ENCODE measurements around the gene UGP2. TPM values are rescaled to one million over a fixed set of nuclear protein-coding genes. Genes with fewer than 3 reads are reported as not detected.

Gene UGP2
- total and polyA plus RNA-seq, 2 donors (not counting 3 experiments of a cell fraction or from before 2014, with no cell fraction given), result 14.2 to 57.7 TPM

GRCh38 chr2:63882395-63883105 is 40.9 kb downstream of the UGP2 start:
- no peaks in the 10 kb centered on the region for H3K79me2 ChIP-seq (ENCODE audit: control insufficient read depth, insufficient read depth, low read length)
- no peaks in the 10 kb centered on the region for H3K9me3 ChIP-seq (replicated peaks; ENCODE audit: control insufficient read depth, insufficient read depth, low read length)
- FAIRE-seq (no peak), DNase-seq (ENCODE audit: low read depth, low spot score) (no peak)
- POLR2A ChIA-PET, result no interaction called here
- H3K27me3 ChIP-seq (ENCODE audit: control insufficient read depth in 2 of 2, insufficient read depth in 2 of 2, low read length in 2 of 2), result no peaks in the 10 kb centered on the region
- H2AFZ ChIP-seq (ENCODE audit: low read depth, low read length), result no peak overlapping the region
- dilution Hi-C loops (cut with MboI; ENCODE audit: extremely low pct_ligation_motif_present, low sequenced_read_pairs) (no loop called here), intact Hi-C loops (cut with micrococcal nuclease) (loop anchor here (5.0 kb wide), 1 partner anchor 245 kb away; no protein-coding TSS in a partner anchor)
- CTCF ChIA-PET, result no interaction called here
- H3K9me1 ChIP-seq (replicated peaks; ENCODE audit: control insufficient read depth, extremely low read depth, insufficient read depth, low read length), result no peaks in the 10 kb centered on the region
- TF ChIP-seq MAX (IDR thresholded peaks at IDR 0.05; ENCODE audit: insufficient read depth, insufficient read length), result no peak
- no peak for TF ChIP-seq POLR2AphosphoS5 (IDR thresholded peaks at IDR 0.05; ENCODE audit: insufficient read depth, low read depth, low read length)
- no peak for TF ChIP-seq GATA2 (IDR thresholded peaks at IDR 0.05; ENCODE audit: insufficient read depth, insufficient read length, low read depth, low read length)
- TF ChIP-seq JUN (IDR thresholded peaks at IDR 0.05; ENCODE audit: borderline replicate concordance, insufficient read depth, insufficient read length, low read depth), result no peak
- no peak for TF ChIP-seq MYC (IDR thresholded peaks at IDR 0.05; ENCODE audit: low read depth, low read length)
- TF ChIP-seq EZH2 (IDR thresholded peaks at IDR 0.05; ENCODE audit: borderline replicate concordance, low read depth, low read length, severe bottlenecking), result no peak
- no peak for TF ChIP-seq FOS (IDR thresholded peaks at IDR 0.05; ENCODE audit: borderline replicate concordance, insufficient read depth, low read length)
- TF ChIP-seq POLR2A (IDR thresholded peaks at IDR 0.05; ENCODE audit: low read depth, low read length), result no peak
- TF ChIP-seq CTCF (IDR thresholded peaks at IDR 0.05; ENCODE audit: extremely low read depth in 1 of 2, insufficient read depth in 1 of 2, low read depth in 1 of 2, low read length in 2 of 2), result no peak
- no peak overlapping the region for H3K27ac ChIP-seq (ENCODE audit: insufficient read depth, low read depth, low read length)
- no TSS peak for BruUV-seq (replicated peaks)
- H4K20me1 ChIP-seq (replicated peaks; ENCODE audit: control insufficient read depth, extremely low read depth, insufficient read depth, low read length), result no peaks in the 10 kb centered on the region
- no peak overlapping the region for H3K9ac ChIP-seq (replicated peaks; ENCODE audit: extremely low read depth, insufficient read depth, low read length)
- H3K36me3 ChIP-seq (ENCODE audit: control insufficient read depth in 2 of 2, extremely low read depth in 1 of 2, insufficient read depth in 2 of 2, low read length in 2 of 2), result peaks cover 9 to 16% of the 10 kb centered on the region in 2 experiments
- no peak overlapping the region for H3K4me3 ChIP-seq (replicated peaks in 1 of 3; ENCODE audit: insufficient read depth in 1 of 3, low read depth in 1 of 3, low read length in 3 of 3)
- H3K4me2 ChIP-seq (ENCODE audit: insufficient read depth, low read length), result no peak overlapping the region
- H3K4me1 ChIP-seq (ENCODE audit: control insufficient read depth, extremely low read depth, insufficient read depth, low read length), result no peaks in the 10 kb centered on the region
